VCaP (cell line): ENCODE data around the gene SERPINB13.

Experiments used
- H3K27ac ChIP-seq: fragments of 450-650 bp; 2 replicates; pipeline ENCODE4 v1.5.1; 2017
- TF ChIP-seq, protein P1 (sequence below): fragments of 450-650 bp; conservative IDR thresholded peaks from 2 replicates; pipeline ENCODE4 v1.5.1; 2017; ENCODE audit warnings: mild to moderate bottlenecking, moderate library complexity

The SERPINB13 gene

DNA sequence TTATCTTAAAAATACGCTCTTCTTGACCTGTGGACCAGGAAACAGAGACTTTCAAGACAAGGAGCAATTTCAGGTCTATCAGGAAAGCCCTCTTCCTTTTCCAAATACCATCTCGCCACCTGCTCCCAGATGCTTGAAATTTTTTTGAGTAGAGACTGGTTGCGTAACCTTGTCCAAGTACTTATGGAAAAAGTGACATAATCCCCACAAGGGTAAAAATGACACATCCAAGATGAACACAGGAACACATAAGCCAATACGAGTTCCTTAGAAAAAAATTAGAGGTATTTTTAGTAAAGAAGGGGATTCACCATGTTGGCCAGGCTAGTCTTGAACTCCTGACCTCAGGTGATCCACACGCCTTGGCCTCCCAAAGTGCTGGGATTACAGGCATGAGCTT, 1.8 kb downstream of the SERPINB13 start:
- TF ChIP-seq, protein P1, sequence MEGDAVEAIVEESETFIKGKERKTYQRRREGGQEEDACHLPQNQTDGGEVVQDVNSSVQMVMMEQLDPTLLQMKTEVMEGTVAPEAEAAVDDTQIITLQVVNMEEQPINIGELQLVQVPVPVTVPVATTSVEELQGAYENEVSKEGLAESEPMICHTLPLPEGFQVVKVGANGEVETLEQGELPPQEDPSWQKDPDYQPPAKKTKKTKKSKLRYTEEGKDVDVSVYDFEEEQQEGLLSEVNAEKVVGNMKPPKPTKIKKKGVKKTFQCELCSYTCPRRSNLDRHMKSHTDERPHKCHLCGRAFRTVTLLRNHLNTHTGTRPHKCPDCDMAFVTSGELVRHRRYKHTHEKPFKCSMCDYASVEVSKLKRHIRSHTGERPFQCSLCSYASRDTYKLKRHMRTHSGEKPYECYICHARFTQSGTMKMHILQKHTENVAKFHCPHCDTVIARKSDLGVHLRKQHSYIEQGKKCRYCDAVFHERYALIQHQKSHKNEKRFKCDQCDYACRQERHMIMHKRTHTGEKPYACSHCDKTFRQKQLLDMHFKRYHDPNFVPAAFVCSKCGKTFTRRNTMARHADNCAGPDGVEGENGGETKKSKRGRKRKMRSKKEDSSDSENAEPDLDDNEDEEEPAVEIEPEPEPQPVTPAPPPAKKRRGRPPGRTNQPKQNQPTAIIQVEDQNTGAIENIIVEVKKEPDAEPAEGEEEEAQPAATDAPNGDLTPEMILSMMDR = no peak

GRCh38 chr18:63590373-63590772, 3.2 kb downstream of the SERPINB13 start:
- H3K27ac ChIP-seq = no peak overlapping the region
- TF ChIP-seq, protein P1 = no peak

More for the DNA sequence above, 1.8 kb downstream of the SERPINB13 start:
- no peak overlapping the region for H3K27ac ChIP-seq

DNA sequence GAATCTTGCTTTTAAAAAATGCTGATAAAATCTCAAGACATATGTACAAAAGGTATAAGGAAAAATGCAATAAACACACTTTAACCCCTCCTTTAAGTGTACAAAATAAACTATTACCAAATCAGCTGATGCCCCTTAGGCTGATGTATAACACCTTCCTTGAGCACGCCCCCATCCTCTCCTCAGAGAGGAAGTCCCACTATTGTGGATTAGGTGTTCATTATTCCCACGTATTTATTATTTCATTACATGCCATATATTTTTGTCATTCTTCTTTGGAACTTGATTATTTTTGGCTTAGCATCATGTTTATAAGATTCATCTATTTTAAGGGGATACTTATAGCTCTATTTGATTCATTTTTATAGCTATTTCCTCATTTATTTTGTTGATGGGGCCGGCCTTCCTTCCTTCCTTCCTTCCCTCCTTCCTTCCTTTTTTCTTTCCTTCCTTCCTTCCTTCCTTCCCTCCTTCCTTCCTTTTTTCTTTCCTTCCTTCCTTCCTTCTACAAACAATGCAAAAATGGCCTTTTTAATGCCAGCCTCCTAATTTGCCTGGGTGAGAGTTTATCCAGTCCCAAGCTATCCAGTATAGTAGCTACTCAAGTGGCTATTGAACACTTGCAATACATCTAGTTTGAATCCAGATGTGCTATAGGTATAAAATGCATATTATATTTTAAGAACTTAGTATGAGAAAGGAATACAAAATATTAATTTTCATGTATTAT, 4.0 kb downstream of the SERPINB13 start:
- TF ChIP-seq, protein P1 = no peak
- no peak overlapping the region for H3K27ac ChIP-seq

GRCh38 chr18:63591725-63592124, 4.6 kb downstream of the SERPINB13 start:
- H3K27ac ChIP-seq = no peak overlapping the region
- TF ChIP-seq, protein P1 = no peak

GRCh38 chr18:63592471-63592870, 5.3 kb downstream of the SERPINB13 start:
- TF ChIP-seq, protein P1 = no peak
- H3K27ac ChIP-seq = no peak overlapping the region

- TF ChIP-seq, protein P1 = no peak
Measured at GRCh38 chr18:63596964-63597363, 9.8 kb downstream of the SERPINB13 start.

GRCh38 chr18:63603355-63603754, 16.2 kb downstream of the SERPINB13 start:
- H3K27ac ChIP-seq = no peak overlapping the region
- TF ChIP-seq, protein P1 = no peak

More at GRCh38 chr18:63596964-63597363, 9.8 kb downstream of the SERPINB13 start:
- H3K27ac ChIP-seq = no peak overlapping the region
